Stimulated activated naive CD4-positive, alpha-beta T cell treated with Interleukin-2 at 50 U/mL for 16 hours (primary cell): ENCODE data around the gene TRAPPC3L.
"Not testable (repeated sequence)": the region's sequence is repeated elsewhere in the genome, so short reads cannot be mapped to it uniquely, and the experiment has no call there.

Source experiments
- DNase-seq: peaks from one replicate; lab custom pipeline; 2025; lab: John Stamatoyannopoulos, UW

Gene TRAPPC3L

DNA sequence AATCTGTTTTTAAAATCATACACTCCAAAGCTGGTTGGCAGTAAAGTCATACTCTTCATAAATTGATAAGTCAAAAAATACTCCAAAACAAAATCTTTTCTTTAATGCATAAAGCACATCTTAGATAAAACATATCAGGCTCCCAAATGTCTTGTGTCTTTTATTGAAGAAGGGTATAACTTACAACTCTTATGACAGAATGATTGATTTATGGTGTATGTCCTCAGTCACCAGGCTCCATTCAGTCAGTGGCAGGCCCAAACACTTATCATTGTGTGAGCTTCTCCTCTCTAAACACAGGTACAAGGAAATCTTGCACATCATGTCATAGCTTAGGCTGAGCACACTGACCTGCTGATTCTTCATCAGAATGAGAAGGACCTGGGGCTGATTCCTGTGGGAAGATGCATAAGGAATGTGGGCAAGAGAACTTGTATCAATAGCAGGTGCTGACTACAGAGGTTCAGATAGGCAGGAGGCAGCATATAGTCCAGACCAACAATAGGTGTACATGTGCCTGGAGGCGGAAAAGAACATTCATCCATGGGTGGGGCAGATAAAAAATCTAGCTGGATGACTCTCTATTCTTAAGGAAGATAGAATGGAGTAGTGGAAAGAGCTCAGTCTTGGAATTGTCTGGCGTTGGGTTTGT lies 32.1 kb downstream of the TRAPPC3L start:
- DNase-seq = no peak

DNA sequence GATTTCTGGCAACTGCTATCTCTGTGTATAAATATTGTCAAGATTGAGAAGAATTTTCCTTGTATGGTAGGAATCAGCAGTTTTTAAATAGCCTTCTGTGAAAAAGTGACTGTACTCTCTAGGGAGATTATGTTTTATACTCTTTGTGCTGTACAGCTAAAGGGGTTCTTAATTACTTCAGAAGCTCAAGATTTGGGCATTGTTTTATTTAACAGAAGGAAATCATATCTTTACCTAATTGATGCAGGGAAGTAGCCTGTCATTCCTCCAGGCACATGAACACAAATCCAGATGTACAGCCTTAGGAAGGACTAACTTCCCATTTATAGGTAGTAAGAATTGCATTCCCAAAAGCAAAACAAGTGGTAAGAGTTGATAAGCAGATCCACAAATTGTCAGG lies 32.8 kb downstream of the TRAPPC3L start:
- no peak for DNase-seq

DNA sequence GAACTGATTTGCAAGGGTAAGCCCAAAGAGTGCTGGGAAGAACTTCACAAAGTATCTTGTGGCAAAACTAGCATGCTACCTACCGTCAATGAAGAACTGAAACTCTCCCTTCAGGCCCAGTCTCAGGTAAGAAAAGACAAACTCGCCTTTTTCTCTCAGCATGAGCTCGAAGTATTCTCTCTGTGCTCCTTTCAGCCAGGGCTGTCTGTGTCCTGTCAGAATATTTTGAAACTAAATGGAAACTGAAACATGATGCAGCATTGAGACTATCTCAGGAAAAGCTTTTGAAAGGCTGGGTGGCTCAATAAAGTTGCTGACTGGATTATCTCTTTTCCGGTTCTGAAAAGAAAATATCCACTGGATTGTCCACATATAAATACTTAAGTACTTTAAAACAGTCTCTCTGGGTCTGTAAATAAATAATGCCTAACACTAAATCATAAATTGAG lies 33.3 kb downstream of the TRAPPC3L start:
- no peak for DNase-seq

DNA sequence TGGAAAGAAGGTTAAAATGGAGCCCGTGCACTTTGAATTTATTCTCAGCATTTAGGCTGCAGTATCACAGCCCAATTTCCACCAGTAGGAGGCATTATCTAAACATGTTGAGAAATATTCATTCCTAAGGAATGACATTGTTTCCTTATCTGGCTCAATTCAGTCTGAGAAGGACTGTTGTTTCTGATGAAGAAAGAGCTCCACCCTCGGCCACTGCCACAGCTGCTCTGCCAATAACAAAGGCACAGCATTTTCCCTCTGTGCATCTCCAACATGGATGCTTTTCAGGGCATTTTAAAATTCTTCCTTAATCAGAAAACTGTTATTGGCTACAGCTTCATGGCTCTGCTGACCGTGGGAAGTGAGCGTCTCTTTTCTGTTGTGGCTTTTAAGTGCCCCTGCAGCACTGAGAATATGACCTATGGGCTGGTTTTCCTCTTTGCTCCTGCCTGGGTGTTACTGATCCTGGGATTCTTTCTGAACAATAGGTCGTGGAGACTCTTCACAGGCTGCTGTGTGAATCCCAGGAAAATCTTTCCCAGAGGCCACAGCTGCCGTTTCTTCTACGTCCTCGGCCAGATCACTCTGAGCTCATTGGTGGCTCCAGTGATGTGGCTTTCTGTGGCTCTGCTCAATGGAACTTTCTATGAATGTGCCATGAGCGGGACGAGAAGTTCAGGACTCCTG lies 33.9 kb downstream of the TRAPPC3L start, which contains the start of gene CALHM5:
Gene CALHM5 (plus strand): TSS at position 216 of the 687 bp plus-strand sequence. CDS start 58 bp downstream, at position 274.
- no peak for DNase-seq

DNA sequence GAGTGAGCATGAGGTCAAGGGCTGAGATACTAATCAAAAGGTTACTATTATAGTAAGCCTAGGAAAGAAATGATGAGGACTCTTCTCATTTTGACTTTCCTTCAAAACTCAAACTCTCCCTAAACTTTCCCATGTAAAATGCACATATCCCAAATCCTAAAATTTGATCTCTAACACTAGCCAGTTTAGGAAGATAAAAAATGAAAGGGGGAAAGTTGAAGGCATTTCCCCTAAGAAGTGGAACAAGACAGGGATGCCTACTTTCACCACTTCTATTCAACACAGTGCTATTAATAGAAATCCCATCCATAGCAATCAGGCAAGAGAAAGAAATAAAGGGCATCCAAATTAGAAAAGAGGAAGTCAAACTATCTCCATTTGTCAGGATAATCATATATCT lies 37.0 kb downstream of the TRAPPC3L start:
- DNase-seq = no peak

DNA sequence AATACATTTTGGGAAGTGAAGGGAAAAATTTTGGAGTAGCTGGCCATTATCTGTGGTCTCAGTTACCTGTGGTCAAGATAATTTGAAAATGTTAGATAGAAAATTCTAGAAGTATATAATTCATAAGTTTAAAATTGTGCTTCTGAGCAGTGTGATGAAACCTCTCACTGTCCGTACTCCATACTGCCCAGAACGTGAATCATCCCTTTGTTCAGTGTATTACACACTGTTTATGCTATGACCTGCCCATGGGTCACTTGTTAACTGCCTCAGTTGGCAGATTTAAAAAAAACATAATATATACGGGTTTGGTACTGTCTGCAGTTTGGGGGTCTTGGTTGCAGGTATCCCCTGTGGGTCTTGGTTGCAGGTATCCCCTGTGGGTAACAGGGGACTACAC lies 38.2 kb downstream of the TRAPPC3L start:
- DNase-seq = no peak

DNA sequence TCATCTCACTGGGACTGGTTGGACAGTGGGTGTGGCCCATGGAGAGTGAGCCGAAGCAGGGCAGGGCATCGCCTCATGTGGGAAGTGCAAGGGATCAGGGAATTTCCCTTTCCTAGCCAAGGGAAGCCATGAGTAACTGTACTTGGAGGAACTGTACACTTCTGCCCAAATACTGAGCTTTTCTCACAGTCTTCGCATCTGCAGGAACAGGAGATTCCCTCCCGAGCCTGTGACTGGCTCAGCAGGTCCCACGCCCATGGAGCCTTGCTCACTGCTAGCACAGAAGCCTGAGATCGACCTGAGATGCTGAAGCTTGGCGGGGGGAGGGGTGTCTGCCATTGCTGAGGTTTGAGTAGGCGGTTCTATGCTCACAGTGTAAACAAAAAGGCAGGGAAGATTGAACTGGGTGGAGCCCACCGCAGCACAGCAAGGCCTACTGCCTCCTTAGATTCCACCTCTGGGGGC lies 44.5 kb downstream of the TRAPPC3L start:
- no peak for DNase-seq

DNA sequence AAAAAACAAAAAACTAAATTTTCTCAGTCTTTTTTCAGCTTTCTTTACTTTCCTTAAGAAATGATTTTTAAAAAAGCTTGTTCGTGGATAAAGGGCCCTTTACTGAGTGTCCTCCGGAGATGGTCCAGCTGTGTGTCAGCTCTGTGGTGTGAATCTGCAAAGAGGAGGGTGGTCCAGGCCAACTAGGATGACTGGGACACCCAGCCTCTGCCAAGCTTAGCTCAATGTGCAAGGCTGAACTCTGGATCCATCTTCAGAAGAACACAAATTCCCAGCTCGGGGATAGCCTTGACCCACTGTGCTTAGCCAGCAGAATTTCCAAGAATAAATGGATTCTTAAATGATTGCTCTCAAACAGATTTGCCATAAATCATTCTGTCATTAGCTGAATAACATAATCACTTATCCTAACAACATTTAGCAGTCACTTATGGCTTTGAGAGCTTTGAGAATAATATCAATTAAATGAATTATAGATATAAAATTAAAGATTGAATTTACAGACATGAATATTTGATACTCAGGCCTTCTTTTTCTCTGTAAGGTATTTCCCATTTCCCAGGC lies 48.3 kb downstream of the TRAPPC3L start:
- no peak for DNase-seq

DNA sequence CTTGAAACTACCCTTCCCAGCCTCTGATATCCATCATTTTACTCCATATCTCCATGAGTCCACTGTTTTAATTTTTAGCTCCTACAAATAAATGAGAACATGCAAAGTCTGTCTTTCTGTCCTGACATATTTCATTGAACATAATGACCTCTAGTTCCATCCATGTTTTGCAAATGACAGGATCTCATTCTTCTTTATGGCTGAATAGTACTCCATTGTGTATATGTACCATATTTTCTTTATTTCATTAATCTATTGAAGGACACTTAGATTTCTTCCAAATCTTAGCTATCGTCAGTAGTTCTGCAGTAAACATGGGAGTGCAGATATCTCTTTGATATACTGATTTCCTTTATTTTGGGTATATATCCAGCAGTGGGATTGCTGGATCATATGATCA lies 50.3 kb downstream of the TRAPPC3L start:
- not testable (repeated sequence) for DNase-seq

DNA sequence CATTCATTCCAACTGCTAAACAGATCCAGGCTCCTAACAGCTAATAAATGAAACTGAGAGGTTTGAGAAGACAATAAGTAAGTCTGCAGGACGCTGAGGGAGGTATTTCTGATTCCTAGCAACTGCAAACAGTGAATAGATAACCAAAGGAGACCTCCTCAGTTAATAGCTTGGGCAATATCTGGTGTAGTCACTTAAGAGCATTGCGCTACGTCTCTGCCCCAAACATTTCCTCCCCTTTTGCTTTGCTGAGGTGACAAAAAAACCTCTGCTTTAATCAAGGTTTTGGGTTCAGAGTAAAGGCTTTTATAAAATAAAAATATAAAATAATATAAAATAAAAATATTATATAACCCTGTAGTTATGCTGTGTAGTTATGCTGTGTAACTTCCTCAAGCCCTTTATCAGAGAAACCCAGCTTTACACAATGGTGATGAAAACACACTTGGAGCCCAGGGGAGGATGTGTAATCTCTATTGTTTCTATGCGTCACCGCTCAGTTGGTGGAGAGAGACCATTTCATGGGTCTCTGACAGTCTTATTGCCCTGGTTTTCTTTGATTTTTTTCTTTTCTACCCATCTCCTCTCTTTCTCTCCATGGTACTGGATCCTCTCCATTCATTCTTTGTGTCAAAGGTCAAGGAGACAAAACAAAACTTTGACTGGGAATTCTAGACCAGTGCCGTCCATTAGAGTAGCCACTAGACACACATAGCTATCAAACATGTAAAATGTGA lies 53.0 kb downstream of the TRAPPC3L start:
- DNase-seq = no peak

DNA sequence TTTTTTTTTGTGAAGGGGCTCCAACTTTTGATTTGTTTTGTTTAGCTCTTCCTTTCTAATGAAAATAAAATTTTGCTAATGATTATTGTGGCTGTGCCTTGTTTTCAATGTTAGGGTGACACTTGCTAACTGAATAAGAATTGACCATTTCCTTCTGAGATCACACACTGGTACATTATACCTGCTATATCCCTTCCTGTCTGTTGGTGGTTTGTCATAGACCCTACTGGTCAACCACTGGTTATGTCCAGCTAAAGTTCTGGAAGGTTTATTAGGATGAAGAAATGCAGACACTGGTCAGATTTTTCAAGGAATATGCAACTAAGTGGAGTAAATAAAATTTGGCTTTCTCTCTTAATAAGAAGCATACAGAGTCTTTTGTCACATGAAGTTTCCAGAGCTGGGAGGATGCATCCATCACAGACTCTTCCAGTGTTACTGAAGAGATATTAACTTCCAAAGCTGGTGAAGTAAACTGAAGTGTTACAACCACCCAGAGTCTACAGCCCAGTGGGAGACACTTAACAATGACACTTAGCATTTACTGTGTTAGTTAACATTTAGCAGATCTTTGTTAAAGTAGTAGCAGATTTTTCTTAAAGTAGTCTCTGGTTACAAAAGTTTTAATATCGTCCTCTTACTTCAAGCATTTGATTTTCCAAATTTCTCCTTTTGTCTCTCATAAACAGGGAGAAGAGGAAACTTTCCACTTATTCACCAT lies 53.7 kb downstream of the TRAPPC3L start:
- no peak for DNase-seq

DNA sequence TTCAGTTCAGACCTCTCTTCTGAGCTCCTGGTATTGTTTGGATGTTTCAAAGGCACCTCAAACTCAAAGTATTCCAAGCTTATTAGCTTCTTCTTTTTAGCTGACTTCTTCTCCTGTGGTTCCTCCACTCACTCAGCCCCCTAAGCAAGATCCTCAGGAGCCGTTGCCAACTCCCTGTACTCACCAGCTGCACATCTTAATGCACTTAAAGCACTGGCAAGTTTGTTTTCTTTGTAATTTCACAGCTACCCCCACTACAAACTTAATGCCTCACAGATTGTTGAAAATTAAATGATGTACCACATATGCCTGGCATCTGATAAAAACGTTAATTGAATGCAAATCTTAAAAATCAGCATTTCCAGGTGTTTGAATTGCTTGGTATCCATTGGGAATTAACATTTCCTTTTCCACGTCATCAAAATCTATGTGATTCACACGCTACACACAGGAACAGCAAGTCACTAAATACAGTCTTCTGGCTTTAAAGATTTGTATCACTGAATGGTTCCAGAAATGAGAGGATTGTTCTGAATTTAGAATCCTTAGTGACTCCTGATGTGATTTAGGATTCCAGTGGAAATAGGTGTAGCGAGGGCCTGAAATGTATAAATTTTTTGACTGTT lies 59.8 kb downstream of the TRAPPC3L start:
- DNase-seq = no peak

DNA sequence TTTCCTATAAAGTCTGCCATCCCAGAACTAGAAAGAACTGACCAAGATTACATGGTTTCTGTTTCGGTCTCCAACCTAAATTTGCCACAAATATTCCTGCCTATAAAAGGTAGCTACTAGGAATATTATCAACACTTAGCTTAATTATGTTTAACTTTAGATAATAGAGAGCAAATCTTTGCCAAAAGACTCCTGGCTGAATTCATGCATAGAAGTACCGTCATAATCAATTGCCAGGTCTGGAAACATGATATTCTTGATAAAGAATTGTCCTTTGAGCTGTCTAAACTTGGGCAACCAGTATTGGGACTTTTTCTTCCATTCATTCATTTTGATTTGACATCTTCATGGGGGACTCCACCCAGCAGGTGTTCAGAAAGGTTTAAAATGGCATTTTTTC lies 61.9 kb downstream of the TRAPPC3L start:
- DNase-seq = no peak

DNA sequence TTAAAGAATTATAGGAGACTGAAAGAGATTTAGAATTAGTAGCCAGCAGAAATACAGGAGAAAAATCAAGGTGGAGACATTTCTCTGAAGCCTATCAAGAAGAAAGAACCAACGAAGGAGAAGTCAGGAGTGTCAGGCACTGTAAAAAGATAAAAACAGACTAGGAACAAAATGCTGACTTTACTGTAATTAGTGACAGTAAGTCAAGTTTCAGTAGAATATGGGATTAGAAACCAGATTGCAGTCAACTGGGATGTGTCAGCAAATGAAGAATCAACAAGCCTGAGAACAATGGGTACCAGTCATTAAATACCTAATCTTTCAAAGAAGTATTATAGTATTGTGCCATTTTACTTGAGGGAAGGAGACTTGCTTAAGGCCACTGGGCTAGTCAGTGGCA lies 62.7 kb downstream of the TRAPPC3L start:
- no peak for DNase-seq

DNA sequence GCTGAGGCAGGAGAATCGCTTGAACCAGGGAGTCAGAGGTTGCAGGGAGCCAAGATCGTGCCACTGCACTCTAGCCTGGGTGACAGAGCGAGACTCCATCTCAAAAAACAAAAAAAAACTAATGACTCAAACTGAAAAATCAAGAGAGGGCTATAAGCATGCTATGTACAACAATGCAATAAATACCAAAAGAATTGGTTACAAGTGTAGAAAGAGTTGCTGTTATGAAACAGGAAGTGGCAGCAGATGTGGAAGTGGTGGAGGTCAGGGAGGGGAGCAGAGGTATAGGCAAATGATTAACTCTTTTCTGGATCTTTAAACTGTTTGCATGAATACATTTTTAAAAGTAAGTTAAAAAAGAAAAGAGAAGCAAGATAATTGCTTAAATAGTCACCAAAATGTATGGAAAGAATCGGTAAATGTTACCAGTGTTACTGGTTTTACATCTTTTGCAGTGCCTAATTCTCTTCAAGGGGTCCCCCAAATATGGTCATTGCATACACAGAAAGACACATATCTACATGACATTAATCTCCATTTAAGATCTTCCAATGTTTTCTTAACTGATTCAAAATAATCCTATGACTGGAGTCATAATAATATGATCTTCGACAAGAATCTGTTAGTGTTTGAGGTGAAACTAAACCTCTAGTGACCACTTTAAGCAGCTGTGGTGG lies 69.3 kb downstream of the TRAPPC3L start:
- DNase-seq = no peak

DNA sequence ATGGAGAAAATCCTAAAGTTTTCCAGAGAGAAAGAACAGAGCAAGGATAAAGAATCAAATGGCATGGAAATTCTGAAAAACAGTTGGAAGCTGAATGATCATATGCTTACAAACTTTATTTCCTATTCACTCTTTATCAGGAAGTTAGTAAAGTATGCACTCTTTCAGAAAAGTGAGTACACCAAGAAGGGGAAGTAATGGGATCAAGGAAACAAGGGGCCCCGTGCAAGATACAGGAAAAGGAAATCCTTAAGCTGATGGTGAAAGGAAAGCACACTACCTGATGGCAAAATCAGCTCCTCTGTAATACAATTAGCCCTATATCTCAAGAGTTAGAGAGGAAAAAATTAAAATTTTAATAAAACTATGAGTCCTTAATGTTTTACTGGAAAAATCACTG lies 70.3 kb downstream of the TRAPPC3L start:
- DNase-seq = no peak

DNA sequence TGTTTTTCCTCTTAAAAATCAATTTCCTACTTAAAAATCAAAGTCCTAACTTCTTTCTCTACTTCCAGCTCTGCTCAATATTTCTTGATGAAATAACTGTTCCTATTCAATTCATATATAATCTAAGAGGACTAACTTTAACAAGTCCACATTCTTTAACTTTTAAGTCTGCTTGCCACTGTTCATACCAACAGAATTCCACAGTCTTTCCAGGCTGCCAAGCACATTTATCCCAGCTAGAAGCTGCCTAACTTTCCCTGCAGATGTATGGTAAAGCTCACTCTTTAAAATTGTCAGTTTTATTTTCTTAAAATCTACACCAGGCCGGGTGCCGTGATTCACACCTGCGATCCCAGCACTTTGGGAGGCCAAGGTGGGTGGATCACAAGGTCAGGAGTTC lies 72.8 kb downstream of the TRAPPC3L start:
- DNase-seq = no peak

DNA sequence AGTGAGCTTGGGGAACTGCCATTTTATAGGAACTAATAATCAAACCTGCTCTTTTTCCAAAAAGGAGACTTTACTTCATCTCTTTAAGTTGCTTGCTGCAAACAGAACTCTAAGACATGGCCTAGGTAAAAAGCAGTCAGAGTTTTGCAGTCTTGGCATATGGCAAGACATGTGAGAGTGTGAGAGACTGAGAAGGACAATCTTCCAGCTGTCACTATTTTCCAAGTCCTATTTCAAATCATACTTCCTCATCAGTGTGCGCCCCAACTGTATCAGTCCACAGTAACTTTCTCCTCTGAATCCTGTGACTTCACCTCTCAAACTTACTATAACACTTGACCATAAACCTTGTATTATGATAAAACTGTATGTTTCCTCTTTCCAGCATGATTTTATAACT lies 74.0 kb downstream of the TRAPPC3L start:
- DNase-seq = no peak

DNA sequence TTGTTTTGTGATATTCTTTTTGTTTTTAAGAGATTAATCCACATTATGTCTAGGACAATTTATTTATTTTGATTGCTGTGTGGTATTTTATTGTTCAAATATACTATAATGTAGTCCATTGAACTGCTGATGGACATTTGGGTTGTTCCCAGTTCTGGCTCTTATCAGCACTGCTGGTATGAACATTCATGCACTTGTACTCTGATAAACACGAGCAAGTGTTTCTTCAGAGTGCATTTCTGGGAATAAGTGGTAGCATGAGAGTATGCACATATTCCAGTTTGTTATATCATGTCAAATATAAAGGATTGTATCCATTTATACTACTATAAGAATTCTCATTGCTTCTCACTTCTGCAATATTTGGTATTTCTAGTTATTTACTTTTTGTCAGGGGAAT lies 77.2 kb downstream of the TRAPPC3L start:
- no peak for DNase-seq

DNA sequence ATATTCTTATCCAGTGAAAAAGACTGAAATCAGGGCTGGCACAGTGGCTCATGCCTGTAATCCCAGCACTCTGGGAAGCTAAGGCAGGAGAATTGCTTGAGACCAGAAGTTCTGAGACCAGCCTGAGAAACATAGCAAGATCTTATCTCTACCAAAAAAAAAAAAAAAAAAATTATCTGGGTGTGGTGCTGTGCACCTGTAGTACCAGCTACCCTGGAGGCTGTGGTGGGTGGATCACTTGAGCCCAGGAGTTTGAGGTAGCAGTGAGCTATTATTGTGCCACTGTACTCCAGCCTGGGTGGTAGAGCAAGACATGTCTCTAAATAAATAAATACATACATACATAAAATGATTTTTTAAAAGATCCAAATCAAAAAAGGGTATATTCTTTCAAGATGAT lies 78.0 kb downstream of the TRAPPC3L start:
- DNase-seq = no peak

DNA sequence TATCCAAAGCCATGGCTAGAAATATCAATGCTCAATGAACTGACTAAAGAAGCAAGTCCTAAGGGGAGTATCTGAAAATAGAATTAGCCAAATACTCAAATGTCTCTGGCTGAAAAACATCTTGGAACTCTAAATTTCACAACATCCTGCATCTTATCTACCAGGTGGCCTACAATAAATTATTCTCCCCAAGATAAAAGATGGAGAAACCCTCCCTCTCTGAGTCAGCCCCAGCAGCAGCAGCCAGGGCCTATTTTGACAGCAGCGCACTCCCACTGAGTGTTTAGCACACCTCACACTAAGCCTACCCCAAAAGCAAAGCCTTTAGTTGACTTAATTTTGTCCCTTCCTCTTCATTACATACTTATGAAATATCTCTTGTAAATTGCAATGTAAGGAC lies 78.4 kb downstream of the TRAPPC3L start:
- no peak for DNase-seq
